Effector memory CD8-positive, alpha-beta T cell (primary cell): Measurements from ENCODE around the gene CCDC177.
"Not testable (repeated sequence)": the region's sequence is repeated elsewhere in the genome, so short reads cannot be mapped to it uniquely, and the experiment has no call there.

ENCODE experiments used
- ATAC-seq: fragments of 150-1000 bp; cut with Tn5 transposase; replicated peaks from 2 replicates; pipeline ENCODE4 v1.10.0; 2021; ENCODE audit warnings: mild to moderate bottlenecking, moderate library complexity
- DNase-seq, 3 experiments: peaks; one replicate each; pipeline ENCODE4 v3.0.0; 2021
- H3K27ac Mint-ChIP-seq, 2 donors: one replicate each; pipeline ENCODE4 v1.8.0; 2022; ENCODE audit warnings: mild to moderate bottlenecking in 2 of 2, mixed read lengths in 2 of 2, moderate library complexity in 2 of 2
- H3K27me3 Mint-ChIP-seq, 2 donors: one replicate each; pipeline ENCODE4 v1.8.0; 2022; ENCODE audit warnings: mixed read lengths in 2 of 2
- H3K36me3 Mint-ChIP-seq: one replicate; pipeline ENCODE4 v1.8.0; 2022; ENCODE audit warnings: mild to moderate bottlenecking, moderate library complexity, mixed read lengths; ENCODE audit not compliant: insufficient read depth
- H3K4me1 Mint-ChIP-seq, 2 donors: one replicate each; pipeline ENCODE4 v1.8.0; 2022; ENCODE audit warnings: low read depth in 2 of 2, mixed read lengths in 2 of 2
- H3K4me3 Mint-ChIP-seq, 2 donors: one replicate each; pipeline ENCODE4 v1.8.0; 2022; ENCODE audit warnings: mild to moderate bottlenecking in 2 of 2, mixed read lengths in 2 of 2, moderate library complexity in 2 of 2
- H3K9me3 Mint-ChIP-seq, 2 donors: one replicate each; pipeline ENCODE4 v1.8.0; 2022; ENCODE audit warnings: mixed read lengths in 2 of 2

CCDC177 gene

GRCh38 chr14:69612014-69612782, 37.5 kb upstream of the CCDC177 start:
- ATAC-seq (peak; percentile 49), DNase-seq (peak; percentile 29 to 40 (median 38))
- peaks cover 17% of the 10 kb centered on the region for H3K36me3 Mint-ChIP-seq
- peak overlapping the region; percentile 97 to 98 for H3K4me3 Mint-ChIP-seq
- peaks cover 54 to 57% of the 10 kb centered on the region in 2 donors for H3K4me1 Mint-ChIP-seq
- H3K27me3 Mint-ChIP-seq, result no peaks in the 10 kb centered on the region
- H3K27ac Mint-ChIP-seq, result peak overlapping the region; percentile 95 to 98
- H3K9me3 Mint-ChIP-seq, result no peaks in the 10 kb centered on the region

- peaks cover 46 to 49% of the 10 kb centered on the region in 2 donors for H3K4me1 Mint-ChIP-seq
- peak within 1 kb of the TSS; percentile 95 to 98 for H3K27ac Mint-ChIP-seq
- DNase-seq, result peak; percentile 77 to 79 (median 78)
- H3K9me3 Mint-ChIP-seq, result no peaks in the 10 kb centered on the region
- H3K4me3 Mint-ChIP-seq, result peak within 1 kb of the TSS; percentile 97 to 98
- peak; percentile 76 for ATAC-seq
- peaks cover 17% of the 10 kb centered on the region for H3K36me3 Mint-ChIP-seq
- no peaks in the 10 kb centered on the region for H3K27me3 Mint-ChIP-seq
Measured at GRCh38 chr14:69611172-69612013, 36.7 kb upstream of the CCDC177 start, which contains the start of gene SUSD6. SUSD6 (plus strand) TSS chr14:69611596; CDS start chr14:69658593, 46,997 bp downstream.

- DNase-seq (no peak), ATAC-seq (no peak)
- Mint-ChIP-seq H3K27me3 (no peaks in the 10 kb centered on the region), H3K4me1 (peaks cover 40 to 43% of the 10 kb centered on the region in 2 donors), H3K9me3 (no peaks in the 10 kb centered on the region), H3K36me3 (peaks cover 17% of the 10 kb centered on the region), H3K27ac (peak overlapping the region; percentile 73 to 98), H3K4me3 (peak overlapping the region; percentile 76 to 98)
Measured at GRCh38 chr14:69610874-69611171, 36.2 kb upstream of the CCDC177 start.

- Mint-ChIP-seq H3K27me3 (no peaks in the 10 kb centered on the region), H3K4me3 (peak overlapping the region; percentile 76 to 98), H3K27ac (peak overlapping the region; percentile 73 to 98), H3K4me1 (peaks cover 34 to 38% of the 10 kb centered on the region in 2 donors), H3K9me3 (no peaks in the 10 kb centered on the region), H3K36me3 (peaks cover 14% of the 10 kb centered on the region)
- DNase-seq (no peak), ATAC-seq (no peak)
Measured at GRCh38 chr14:69610020-69610873, 35.6 kb upstream of the CCDC177 start.

- no peak for ATAC-seq
- H3K27me3 Mint-ChIP-seq, result no peaks in the 10 kb centered on the region
- H3K9me3 Mint-ChIP-seq, result no peaks in the 10 kb centered on the region
- peaks cover 14% of the 10 kb centered on the region for H3K36me3 Mint-ChIP-seq
- H3K4me1 Mint-ChIP-seq, result peaks cover 7 to 8% of the 10 kb centered on the region in 2 donors
- H3K27ac Mint-ChIP-seq, result no peak overlapping the region
- no peak for DNase-seq
- no peak overlapping the region for H3K4me3 Mint-ChIP-seq
Measured at GRCh38 chr14:69606258-69607184, 31.9 kb upstream of the CCDC177 start.

- no peaks in the 10 kb centered on the region for H3K9me3 Mint-ChIP-seq
- no peak overlapping the region for H3K27ac Mint-ChIP-seq
- peaks cover 6 to 8% of the 10 kb centered on the region in 2 donors for H3K4me1 Mint-ChIP-seq
- ATAC-seq, result no peak
- no peak for DNase-seq
- H3K4me3 Mint-ChIP-seq, result no peak overlapping the region
- no peaks in the 10 kb centered on the region for H3K27me3 Mint-ChIP-seq
- H3K36me3 Mint-ChIP-seq, result peaks cover 8% of the 10 kb centered on the region
Measured at GRCh38 chr14:69605738-69606137, 31.1 kb upstream of the CCDC177 start.

GRCh38 chr14:69600304-69600891, 25.7 kb upstream of the CCDC177 start:
- Mint-ChIP-seq H3K27ac (peak overlapping the region in 1 of 2 donors; percentile 67), H3K36me3 (no peaks in the 10 kb centered on the region), H3K9me3 (no peaks in the 10 kb centered on the region), H3K27me3 (no peaks in the 10 kb centered on the region), H3K4me3 (no peak overlapping the region), H3K4me1 (no peaks in the 10 kb centered on the region)
- no peak for ATAC-seq
- DNase-seq, result no peak

GRCh38 chr14:69599431-69599830, 24.8 kb upstream of the CCDC177 start:
- not testable (repeated sequence) for DNase-seq, H3K9me3 Mint-ChIP-seq, H3K27ac Mint-ChIP-seq, H3K36me3 Mint-ChIP-seq, ATAC-seq, H3K4me1 Mint-ChIP-seq, H3K27me3 Mint-ChIP-seq, H3K4me3 Mint-ChIP-seq

GRCh38 chr14:69595336-69595735, 20.7 kb upstream of the CCDC177 start:
- Mint-ChIP-seq H3K4me1 (no peaks in the 10 kb centered on the region), H3K27ac (no peak overlapping the region)
- no peak for ATAC-seq

GRCh38 chr14:69594846-69595245, 20.2 kb upstream of the CCDC177 start:
- ATAC-seq (no peak), DNase-seq (no peak)
- peaks cover 0 to 10% of the 10 kb centered on the region in 2 donors for H3K27me3 Mint-ChIP-seq
- H3K27ac Mint-ChIP-seq, result no peak overlapping the region
- H3K4me3 Mint-ChIP-seq, result no peak overlapping the region
- no peaks in the 10 kb centered on the region for H3K36me3 Mint-ChIP-seq
- H3K4me1 Mint-ChIP-seq, result no peaks in the 10 kb centered on the region
- H3K9me3 Mint-ChIP-seq, result no peaks in the 10 kb centered on the region

More at GRCh38 chr14:69595336-69595735, 20.7 kb upstream of the CCDC177 start:
- Mint-ChIP-seq H3K36me3 (no peaks in the 10 kb centered on the region), H3K4me3 (no peak overlapping the region), H3K27me3 (peaks cover 0 to 10% of the 10 kb centered on the region in 2 donors), H3K9me3 (no peaks in the 10 kb centered on the region)
- no peak for DNase-seq

- H3K27me3 Mint-ChIP-seq, result peaks cover 0 to 10% of the 10 kb centered on the region in 2 donors
- H3K4me1 Mint-ChIP-seq, result no peaks in the 10 kb centered on the region
- no peak overlapping the region for H3K27ac Mint-ChIP-seq
- no peaks in the 10 kb centered on the region for H3K9me3 Mint-ChIP-seq
- H3K36me3 Mint-ChIP-seq, result no peaks in the 10 kb centered on the region
- ATAC-seq (no peak), DNase-seq (no peak)
- no peak overlapping the region for H3K4me3 Mint-ChIP-seq
Measured at GRCh38 chr14:69593018-69593677, 18.5 kb upstream of the CCDC177 start.

- Mint-ChIP-seq H3K27me3 (peaks cover 0 to 10% of the 10 kb centered on the region in 2 donors), H3K4me1 (no peaks in the 10 kb centered on the region), H3K9me3 (no peaks in the 10 kb centered on the region), H3K27ac (no peak overlapping the region), H3K36me3 (no peaks in the 10 kb centered on the region), H3K4me3 (no peak overlapping the region)
- DNase-seq (no peak), ATAC-seq (no peak)
Measured at GRCh38 chr14:69591317-69591716, 16.6 kb upstream of the CCDC177 start.
